Ascending aorta (tissue), 2 donors: ENCODE results near the gene C16orf78. TPM values are rescaled to one million over a fixed set of nuclear protein-coding genes. Genes with fewer than 3 reads are reported as not detected.

ENCODE experiments used
- DNase-seq, 2 donors: peaks; one replicate each; pipeline ENCODE4 v3.0.0-alpha.2; 2019; ENCODE audit warnings: low spot score in 2 of 2
- H3K27ac ChIP-seq, 2 donors: fragments of 200-600 bp; sonication (generic); one replicate each; pipeline ENCODE4 v1.5.1; 2016 to 2017; ENCODE audit warnings: mild to moderate bottlenecking in 1 of 2
- H3K27me3 ChIP-seq: fragments of 200-600 bp; sonication (generic); one replicate; pipeline ENCODE4 v1.5.1; 2017
- H3K36me3 ChIP-seq, 2 donors: fragments of 200-600 bp; sonication (generic); one replicate each; pipeline ENCODE4 v1.5.1; 2016
- H3K4me1 ChIP-seq, 2 donors: fragments of 200-600 bp; sonication (generic); one replicate each; pipeline ENCODE4 v1.5.1; 2016 to 2017; ENCODE audit warnings: mild to moderate bottlenecking in 1 of 2
- H3K4me3 ChIP-seq, 2 donors: fragments of 200-600 bp; sonication (generic); one replicate each; pipeline ENCODE4 v1.5.1; 2016 to 2017; ENCODE audit warnings: mild to moderate bottlenecking in 1 of 2
- H3K9me3 ChIP-seq, 2 donors: fragments of 200-600 bp; sonication (generic); one replicate each; pipeline ENCODE4 v1.5.1; 2016
- intact Hi-C: fragments of 100-400 bp; cut with DNase I; formaldehyde crosslinking; loops from one replicate; pipeline ENCODE4 v1.15.1; 2023
- total RNA-seq: library from RNA; depleted of rRNA; stranded (reverse); fragments of >200 nt; gene quantifications from one replicate; pipeline ENCODE4 v1.1.0, GENCODE V29; 2016
- TF ChIP-seq, protein P1 (sequence below), 3 experiments: fragments of 200-600 bp in 2 of 3; fragments of 450-650 bp in 1 of 3; sonication (generic) in 2 of 3; IDR thresholded peaks; one replicate each; pipeline ENCODE4 v1.5.1; 2016 to 2019; ENCODE audit warnings: antibody characterized with exemption in 3 of 3, mild to moderate bottlenecking in 1 of 3, moderate library complexity in 1 of 3

Gene C16orf78
- total RNA-seq, 1 donor from 2014 or later = not detected

DNA sequence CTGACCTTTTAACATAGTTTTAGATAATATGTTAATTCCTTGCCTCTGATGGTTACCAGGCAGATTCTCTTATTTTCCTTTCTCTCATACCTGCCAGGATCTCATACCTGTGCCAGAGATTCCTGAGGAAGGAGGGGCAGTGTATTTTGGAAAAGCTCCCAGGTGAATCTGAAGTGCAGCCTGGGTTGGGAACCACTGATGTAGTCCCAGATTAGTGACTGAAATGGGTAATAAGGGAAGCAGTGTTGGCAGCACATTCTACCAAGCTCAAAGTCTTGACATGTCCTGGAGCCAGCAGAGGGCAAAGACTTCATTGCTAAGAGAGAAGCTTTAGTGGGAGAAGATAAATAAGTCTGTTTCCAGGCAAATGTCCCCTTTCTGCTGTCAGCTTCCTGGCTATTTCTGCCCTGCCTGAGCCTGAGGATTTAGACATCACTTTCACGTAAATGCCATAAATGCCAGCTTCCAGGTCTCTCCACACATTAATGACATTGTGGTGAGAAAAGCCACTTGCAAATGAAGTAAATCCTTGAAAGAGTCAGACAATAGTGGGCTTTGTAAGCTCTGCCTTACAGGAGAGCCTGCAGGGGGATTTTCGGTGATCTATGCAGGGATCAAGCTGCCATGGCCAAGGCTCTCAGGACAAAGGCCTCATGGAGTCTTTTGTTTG, 40.9 kb upstream of the C16orf78 start:
- H3K4me3 ChIP-seq = no peak overlapping the region
- TF ChIP-seq, protein P1, sequence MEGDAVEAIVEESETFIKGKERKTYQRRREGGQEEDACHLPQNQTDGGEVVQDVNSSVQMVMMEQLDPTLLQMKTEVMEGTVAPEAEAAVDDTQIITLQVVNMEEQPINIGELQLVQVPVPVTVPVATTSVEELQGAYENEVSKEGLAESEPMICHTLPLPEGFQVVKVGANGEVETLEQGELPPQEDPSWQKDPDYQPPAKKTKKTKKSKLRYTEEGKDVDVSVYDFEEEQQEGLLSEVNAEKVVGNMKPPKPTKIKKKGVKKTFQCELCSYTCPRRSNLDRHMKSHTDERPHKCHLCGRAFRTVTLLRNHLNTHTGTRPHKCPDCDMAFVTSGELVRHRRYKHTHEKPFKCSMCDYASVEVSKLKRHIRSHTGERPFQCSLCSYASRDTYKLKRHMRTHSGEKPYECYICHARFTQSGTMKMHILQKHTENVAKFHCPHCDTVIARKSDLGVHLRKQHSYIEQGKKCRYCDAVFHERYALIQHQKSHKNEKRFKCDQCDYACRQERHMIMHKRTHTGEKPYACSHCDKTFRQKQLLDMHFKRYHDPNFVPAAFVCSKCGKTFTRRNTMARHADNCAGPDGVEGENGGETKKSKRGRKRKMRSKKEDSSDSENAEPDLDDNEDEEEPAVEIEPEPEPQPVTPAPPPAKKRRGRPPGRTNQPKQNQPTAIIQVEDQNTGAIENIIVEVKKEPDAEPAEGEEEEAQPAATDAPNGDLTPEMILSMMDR (IDR thresholded peaks at IDR 0.05) = no peak
- no peaks in the 10 kb centered on the region for H3K9me3 ChIP-seq
- no peak for DNase-seq
- H3K27ac ChIP-seq = no peak overlapping the region
- no peaks in the 10 kb centered on the region for H3K4me1 ChIP-seq
- intact Hi-C loops = no loop called here
- H3K27me3 ChIP-seq = no peaks in the 10 kb centered on the region
- no peaks in the 10 kb centered on the region for H3K36me3 ChIP-seq

DNA sequence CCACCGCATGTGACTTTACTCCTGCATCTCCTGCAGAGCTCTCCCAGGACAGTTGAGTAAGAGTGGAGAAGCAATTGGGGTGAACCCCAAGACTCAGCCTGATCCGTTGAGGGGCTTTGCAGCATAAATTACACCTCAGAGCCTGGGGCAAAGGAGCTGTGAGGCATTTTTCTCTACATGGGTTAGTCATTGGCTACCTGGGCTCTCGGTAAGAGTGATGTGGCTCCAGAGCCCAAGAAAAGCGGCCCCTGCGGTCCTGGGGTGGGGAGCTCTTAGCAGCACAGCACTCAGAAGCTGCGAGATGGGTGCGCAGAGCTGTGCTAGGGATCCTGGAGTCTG, 40.4 kb upstream of the C16orf78 start:
- Histone ChIP-seq H3K27ac (no peak overlapping the region), H3K36me3 (no peaks in the 10 kb centered on the region), H3K4me1 (no peaks in the 10 kb centered on the region), H3K27me3 (no peaks in the 10 kb centered on the region), H3K9me3 (no peaks in the 10 kb centered on the region), H3K4me3 (no peak overlapping the region)
- intact Hi-C loops = no loop called here
- TF ChIP-seq, protein P1 (IDR thresholded peaks at IDR 0.05) = no peak
- DNase-seq = no peak

DNA sequence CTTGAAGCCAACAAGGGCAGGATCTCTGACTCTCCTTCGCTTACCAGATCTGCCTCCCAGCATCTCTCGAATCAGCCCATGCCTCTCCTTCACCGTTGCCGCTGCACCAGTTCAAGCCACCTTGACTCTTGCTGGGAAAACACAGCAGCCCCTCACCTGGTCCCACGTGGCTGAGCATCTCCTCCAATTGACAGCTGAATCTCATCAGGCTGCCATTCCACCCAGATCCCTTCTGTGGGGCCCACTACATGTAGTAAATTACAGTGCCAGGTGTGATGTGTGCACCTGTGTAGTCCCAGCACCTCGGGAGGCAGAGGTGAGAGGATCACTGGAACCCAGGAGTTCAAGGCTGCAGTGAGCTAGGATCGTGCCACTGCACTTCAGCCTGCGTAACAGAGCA, 37.8 kb upstream of the C16orf78 start:
- DNase-seq = no peak
- H3K27ac ChIP-seq = no peak overlapping the region
- H3K4me3 ChIP-seq = no peak overlapping the region
- no peaks in the 10 kb centered on the region for H3K36me3 ChIP-seq
- no peaks in the 10 kb centered on the region for H3K4me1 ChIP-seq
- H3K27me3 ChIP-seq = no peaks in the 10 kb centered on the region
- H3K9me3 ChIP-seq = no peaks in the 10 kb centered on the region
- TF ChIP-seq, protein P1 (IDR thresholded peaks at IDR 0.05) = no peak
- intact Hi-C loops = no loop called here

DNA sequence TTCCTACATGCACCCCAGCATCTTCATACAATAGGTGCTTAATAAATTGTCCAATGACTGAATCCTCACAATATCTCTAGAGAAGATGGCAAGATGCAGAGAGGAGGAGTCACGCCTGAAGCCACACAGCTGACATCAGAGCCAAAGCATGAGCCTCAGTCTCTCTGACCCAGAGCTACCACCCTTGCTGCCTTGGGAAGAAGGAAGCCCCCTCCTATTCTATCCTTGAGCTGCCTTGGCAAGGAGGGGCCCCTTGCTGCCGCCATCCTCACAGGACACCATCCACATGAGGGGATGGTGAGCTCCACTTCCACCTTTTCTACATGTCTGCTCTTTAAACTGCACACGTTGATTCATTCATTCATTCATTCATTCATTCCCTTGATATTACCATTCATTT, 37.0 kb upstream of the C16orf78 start:
- Histone ChIP-seq H3K9me3 (no peaks in the 10 kb centered on the region), H3K4me1 (no peaks in the 10 kb centered on the region), H3K27ac (no peak overlapping the region), H3K36me3 (no peaks in the 10 kb centered on the region), H3K4me3 (no peak overlapping the region), H3K27me3 (no peaks in the 10 kb centered on the region)
- DNase-seq = no peak
- intact Hi-C loops = no loop called here
- TF ChIP-seq, protein P1 (IDR thresholded peaks at IDR 0.05) = no peak

DNA sequence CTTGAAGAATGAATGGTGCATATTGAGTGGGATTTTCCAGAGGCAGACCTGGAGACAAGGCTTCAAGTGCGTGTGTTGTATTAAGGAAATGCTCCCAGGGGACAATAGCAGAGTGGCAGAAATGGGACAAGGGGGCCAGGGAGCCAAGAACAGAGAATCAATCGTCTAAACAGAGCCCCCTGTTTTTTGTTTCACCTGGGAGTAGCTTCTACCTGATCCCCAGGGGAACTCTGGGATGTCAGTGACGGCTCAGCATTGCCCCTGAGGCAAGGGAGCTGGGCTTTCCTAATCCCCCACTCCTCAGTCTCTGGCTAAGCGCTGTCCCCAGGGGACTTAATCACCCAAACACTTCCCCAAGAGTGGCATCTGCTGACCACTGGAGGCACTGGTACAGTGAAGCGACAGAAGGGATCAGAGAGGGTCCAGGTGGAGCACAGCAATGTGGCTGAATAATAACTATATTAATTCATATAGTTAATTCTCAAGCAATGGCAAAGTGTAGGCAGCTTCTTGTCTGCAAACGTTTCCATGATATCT, 35.7 kb upstream of the C16orf78 start:
- Histone ChIP-seq H3K36me3 (no peaks in the 10 kb centered on the region), H3K4me1 (no peaks in the 10 kb centered on the region), H3K27me3 (no peaks in the 10 kb centered on the region), H3K27ac (no peak overlapping the region), H3K9me3 (no peaks in the 10 kb centered on the region), H3K4me3 (no peak overlapping the region)
- no peak for DNase-seq
- intact Hi-C loops = no loop called here
- TF ChIP-seq, protein P1 (IDR thresholded peaks at IDR 0.05) = no peak
